Coronary artery (tissue), 2 donors: ENCODE measurements around the gene RPSA.
"Not testable (repeated sequence)": the region's sequence is repeated elsewhere in the genome, so short reads cannot be mapped to it uniquely, and the experiment has no call there.

Experiments used
- DNase-seq: peaks from one replicate; pipeline ENCODE4 v3.0.0-alpha.2; 2017; ENCODE audit warnings: low spot score
- H3K27ac ChIP-seq, 2 donors: fragments of 200-600 bp; sonication (generic); one replicate each; pipeline ENCODE4 v1.5.1; 2016 to 2019
- H3K4me3 ChIP-seq: fragments of 200-600 bp; sonication (generic); 2 replicates; pipeline ENCODE4 v1.5.1; 2016; ENCODE audit warnings: mild to moderate bottlenecking, moderate library complexity
- TF ChIP-seq, protein P1 (sequence below): fragments of 200-600 bp; sonication (generic); IDR thresholded peaks from one replicate; pipeline ENCODE4 v1.5.1; 2019; ENCODE audit warnings: antibody characterized with exemption

Gene RPSA

DNA sequence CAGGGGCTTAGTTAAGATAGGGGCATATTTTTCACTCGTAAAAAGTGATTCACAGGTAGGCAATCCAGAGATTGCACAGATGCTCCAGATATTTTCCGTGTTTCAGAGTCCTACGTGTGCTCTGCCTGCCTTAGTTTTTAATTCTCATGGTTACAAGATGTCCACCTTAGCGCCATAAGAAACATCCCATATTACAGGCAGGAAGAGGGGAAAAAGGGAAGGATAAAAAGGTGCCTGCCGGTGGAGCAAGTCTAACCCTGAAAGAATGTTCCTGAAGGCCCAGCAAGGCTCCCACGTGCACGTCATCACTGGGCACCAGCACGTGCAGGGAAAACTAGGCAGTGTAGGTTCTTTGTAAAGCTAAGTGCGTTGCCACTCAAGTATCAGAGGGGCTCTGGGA lies 50.8 kb downstream of the RPSA start:
- H3K27ac ChIP-seq = no peak overlapping the region

DNA sequence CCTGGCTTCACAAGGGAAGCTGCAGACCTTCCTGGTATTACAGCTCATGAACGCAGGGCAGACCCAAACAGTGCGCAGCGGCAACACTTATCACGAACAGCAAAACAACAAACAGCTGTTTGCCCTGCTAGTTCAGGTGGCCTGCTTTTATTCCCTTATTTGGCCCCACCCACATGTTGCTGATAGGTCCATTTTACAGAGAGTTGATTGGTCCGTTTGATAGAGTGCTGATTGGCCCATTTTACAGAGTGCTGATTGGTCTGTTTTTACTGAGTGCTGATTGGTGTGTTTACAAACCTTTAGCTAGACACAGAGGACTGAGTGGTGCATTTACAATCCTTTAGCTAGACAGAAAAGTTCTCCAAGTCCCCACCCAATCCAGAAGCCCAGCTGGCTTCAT lies 52.1 kb downstream of the RPSA start:
- DNase-seq, H3K27ac ChIP-seq, H3K4me3 ChIP-seq: not testable (repeated sequence)

More for the DNA sequence above, 50.8 kb downstream of the RPSA start:
- no peak for DNase-seq
- no peak overlapping the region for H3K4me3 ChIP-seq
- TF ChIP-seq, protein P1, sequence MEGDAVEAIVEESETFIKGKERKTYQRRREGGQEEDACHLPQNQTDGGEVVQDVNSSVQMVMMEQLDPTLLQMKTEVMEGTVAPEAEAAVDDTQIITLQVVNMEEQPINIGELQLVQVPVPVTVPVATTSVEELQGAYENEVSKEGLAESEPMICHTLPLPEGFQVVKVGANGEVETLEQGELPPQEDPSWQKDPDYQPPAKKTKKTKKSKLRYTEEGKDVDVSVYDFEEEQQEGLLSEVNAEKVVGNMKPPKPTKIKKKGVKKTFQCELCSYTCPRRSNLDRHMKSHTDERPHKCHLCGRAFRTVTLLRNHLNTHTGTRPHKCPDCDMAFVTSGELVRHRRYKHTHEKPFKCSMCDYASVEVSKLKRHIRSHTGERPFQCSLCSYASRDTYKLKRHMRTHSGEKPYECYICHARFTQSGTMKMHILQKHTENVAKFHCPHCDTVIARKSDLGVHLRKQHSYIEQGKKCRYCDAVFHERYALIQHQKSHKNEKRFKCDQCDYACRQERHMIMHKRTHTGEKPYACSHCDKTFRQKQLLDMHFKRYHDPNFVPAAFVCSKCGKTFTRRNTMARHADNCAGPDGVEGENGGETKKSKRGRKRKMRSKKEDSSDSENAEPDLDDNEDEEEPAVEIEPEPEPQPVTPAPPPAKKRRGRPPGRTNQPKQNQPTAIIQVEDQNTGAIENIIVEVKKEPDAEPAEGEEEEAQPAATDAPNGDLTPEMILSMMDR = no peak

DNA sequence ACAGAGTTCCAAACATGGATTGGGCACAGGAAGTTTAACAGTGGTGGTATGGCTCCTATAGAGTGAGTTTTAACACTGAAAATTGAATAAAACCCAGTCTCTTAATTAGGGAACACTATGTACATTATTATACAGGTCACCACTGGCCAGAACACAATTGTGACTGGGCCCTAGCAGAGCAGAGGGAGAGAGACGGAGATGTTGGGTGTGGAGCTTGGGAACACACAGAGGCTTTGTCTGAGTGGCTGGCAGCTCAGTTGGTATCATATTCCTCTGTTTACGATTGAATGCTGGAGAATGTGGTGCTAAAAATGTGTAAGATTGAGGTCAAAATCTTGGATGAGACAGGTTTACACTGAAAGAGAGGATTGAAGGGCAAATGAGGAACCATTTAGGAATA lies 54.2 kb downstream of the RPSA start:
- TF ChIP-seq, protein P1 = no peak
- no peak overlapping the region for H3K27ac ChIP-seq
- no peak for DNase-seq
- no peak overlapping the region for H3K4me3 ChIP-seq
